Aorta (tissue), 5 donors: Measurements from ENCODE around the gene PARP6. TPM values are rescaled to one million over a fixed set of nuclear protein-coding genes. Genes with fewer than 3 reads are reported as not detected.

ENCODE experiments used
- ATAC-seq: fragments of 200-7000 bp; cut with Tn5 transposase; one replicate; pipeline ENCODE4 v1.9.1; 2022; ENCODE audit warnings: moderate library complexity; ENCODE audit not compliant: low FRiP score
- DNase-seq, 2 donors: peaks; one replicate each; pipeline ENCODE4 v3.0.0-alpha.2; 2020
- H3K27ac ChIP-seq, 2 donors: one replicate each; pipeline ENCODE4 v1.5.1; 2013; ENCODE audit warnings: low read length in 2 of 2, mild to moderate bottlenecking in 2 of 2, moderate library complexity in 2 of 2, control low read depth in 1 of 2, inconsistent platforms in 1 of 2, low read depth in 1 of 2
- H3K27me3 ChIP-seq, 2 donors: one replicate each; pipeline ENCODE4 v1.6.1; 2013; ENCODE audit warnings: control low read depth in 1 of 2, low read length in 1 of 2, mild to moderate bottlenecking in 1 of 2, moderate library complexity in 1 of 2; ENCODE audit not compliant: insufficient read depth in 2 of 2, control insufficient read depth in 1 of 2
- H3K36me3 ChIP-seq, 2 donors: one replicate each; pipeline ENCODE4 v1.6.1; 2013; ENCODE audit warnings: control low read depth in 1 of 2, low read length in 1 of 2, mild to moderate bottlenecking in 1 of 2; ENCODE audit not compliant: insufficient read depth in 2 of 2, control insufficient read depth in 1 of 2
- H3K4me1 ChIP-seq, 2 donors: one replicate each; pipeline ENCODE4 v1.6.1; 2013; ENCODE audit warnings: low read length in 2 of 2, control low read depth in 1 of 2, mild to moderate bottlenecking in 1 of 2, moderate library complexity in 1 of 2; ENCODE audit not compliant: insufficient read depth in 2 of 2, control insufficient read depth in 1 of 2
- H3K4me3 ChIP-seq, 2 donors: one replicate each; pipeline ENCODE4 v1.5.1; 2013; ENCODE audit warnings: low read length in 2 of 2, control low read depth in 1 of 2, mild to moderate bottlenecking in 1 of 2
- H3K9me3 ChIP-seq: one replicate; pipeline ENCODE4 v1.6.1; 2013; ENCODE audit warnings: mild to moderate bottlenecking, low read length; ENCODE audit not compliant: control insufficient read depth
- WGBS, 2 donors: extraction: QIAGEN DNeasy Blood & Tissue Kit; methylation state at CpG; one replicate each; pipeline ENCODE4 v1.1.7; 2013; 5-methylcytosine and 5-hydroxymethylcytosine counted together
- intact Hi-C, 2 donors: fragments of 100-400 bp; cut with DNase I; formaldehyde crosslinking; loops; one replicate each; pipeline versions ENCODE4 v1.14.2 to v1.15.0; 2022
- polyA plus RNA-seq, 2 donors: library from polyadenylated mRNA; stranded (reverse); fragments of 200-250 nt; gene quantifications; one replicate each; pipeline ENCODE4 v1.2.3, GENCODE V29; 2013
- total RNA-seq, 2 donors: library from RNA; stranded (reverse); fragmentation: NEBNext Ultra II Directional; extraction: Animal tissue kit (Norgen Biotek cat#: 25700); gene quantifications; one replicate each; pipeline ENCODE4 v1.2.1, GENCODE V29; 2021
- donor health status: healthy with polysubstance abuse.
- donor health status: Bipolar disorder and iron deficiency.
- donor health status: DM: no; HTN: no; CAD: no.
- donor health status: DM: no; HTN: no; CAD: no.
- donor health status: DM: yes; HTN: yes; CAD: no.

PARP6 gene
- total and polyA plus RNA-seq, 4 donors = 28.0 to 143 (median 67.7) TPM

GRCh38 chr15:72271221-72271620 lies 1.1 kb downstream of the PARP6 start:
- Histone ChIP-seq H3K27ac (no peak overlapping the region), H3K4me1 (no peaks in the 10 kb centered on the region), H3K9me3 (no peaks in the 10 kb centered on the region), H3K27me3 (no peaks in the 10 kb centered on the region), H3K4me3 (no peak overlapping the region), H3K36me3 (peaks cover under 1 to 4% of the 10 kb centered on the region in 2 donors)
- WGBS, 2 donors = 72 to 75% methylated on average over 4 of the region's 4 CpGs
- ATAC-seq = no peak
- intact Hi-C loops = loop anchor here in 1 of 2 donors (5.0 kb wide), 1 partner anchor 74 kb away; the partner anchor contains the start of gene GRAMD2A
- no peak for DNase-seq

- WGBS, 2 donors = 80 to 90% methylated on average over 4 of the region's 4 CpGs
- no peak for DNase-seq
- no peaks in the 10 kb centered on the region for H3K27me3 ChIP-seq
- ATAC-seq = no peak
- no peaks in the 10 kb centered on the region for H3K9me3 ChIP-seq
- H3K4me3 ChIP-seq = no peak overlapping the region
- H3K27ac ChIP-seq = no peak overlapping the region
- H3K4me1 ChIP-seq = no peaks in the 10 kb centered on the region
- H3K36me3 ChIP-seq = peaks cover 8 to 14% of the 10 kb centered on the region in 2 donors
- intact Hi-C loops = loop anchor here in 1 of 2 donors (5.0 kb wide), 1 partner anchor 72 kb away; the partner anchor contains the start of gene GRAMD2A
These were observed 2.6 kb downstream of the PARP6 start for GRCh38 chr15:72269739-72270138.

- Histone ChIP-seq H3K27ac (no peak overlapping the region), H3K4me3 (no peak overlapping the region), H3K9me3 (no peaks in the 10 kb centered on the region), H3K36me3 (peaks cover 20 to 23% of the 10 kb centered on the region in 2 donors), H3K27me3 (no peaks in the 10 kb centered on the region), H3K4me1 (no peaks in the 10 kb centered on the region)
- no peak for DNase-seq
- 92% methylated on average over 5 of the region's 5 CpGs for WGBS, 2 donors
- no peak for ATAC-seq
- intact Hi-C loops = no loop called here
These were observed 7.3 kb downstream of the PARP6 start for GRCh38 chr15:72265031-72265430.

- no peaks in the 10 kb centered on the region for H3K4me1 ChIP-seq
- H3K9me3 ChIP-seq = no peaks in the 10 kb centered on the region
- H3K27ac ChIP-seq = no peak overlapping the region
- H3K27me3 ChIP-seq = no peaks in the 10 kb centered on the region
- no peak for ATAC-seq
- intact Hi-C loops = no loop called here
- WGBS, 2 donors = 94 to 95% methylated on average over 10 of the region's 10 CpGs
- no peak overlapping the region for H3K4me3 ChIP-seq
- DNase-seq = no peak
- H3K36me3 ChIP-seq = peaks cover 21 to 25% of the 10 kb centered on the region in 2 donors
These were observed 19.6 kb downstream of the PARP6 start for GRCh38 chr15:72252663-72253299.

GRCh38 chr15:72249142-72249810 lies 23.1 kb downstream of the PARP6 start:
- Histone ChIP-seq H3K27me3 (no peaks in the 10 kb centered on the region), H3K9me3 (no peaks in the 10 kb centered on the region), H3K4me3 (no peak overlapping the region), H3K4me1 (no peaks in the 10 kb centered on the region), H3K27ac (no peak overlapping the region), H3K36me3 (peaks cover 16 to 19% of the 10 kb centered on the region in 2 donors)
- ATAC-seq = no peak
- intact Hi-C loops = no loop called here
- 76 to 85% methylated on average over 3 of the region's 3 CpGs for WGBS, 2 donors
- no peak for DNase-seq

- Histone ChIP-seq H3K4me3 (no peak overlapping the region), H3K27ac (no peak overlapping the region), H3K9me3 (no peaks in the 10 kb centered on the region), H3K27me3 (no peaks in the 10 kb centered on the region), H3K4me1 (no peaks in the 10 kb centered on the region), H3K36me3 (peaks cover 15 to 17% of the 10 kb centered on the region in 2 donors)
- WGBS, 2 donors = 94 to 100% methylated on average over 1 of the region's 1 CpG
- no peak for ATAC-seq
- intact Hi-C loops = no loop called here
- DNase-seq = no peak
These were observed 23.8 kb downstream of the PARP6 start for GRCh38 chr15:72248514-72248913.

- DNase-seq (no peak), ATAC-seq (no peak)
- WGBS, 2 donors = 41 to 52% methylated on average over 2 of the region's 2 CpGs
- no peak overlapping the region for H3K27ac ChIP-seq
- peaks cover 0 to 16% of the 10 kb centered on the region in 2 donors for H3K36me3 ChIP-seq
- no peaks in the 10 kb centered on the region for H3K9me3 ChIP-seq
- H3K4me1 ChIP-seq = no peaks in the 10 kb centered on the region
- no peak overlapping the region for H3K4me3 ChIP-seq
- intact Hi-C loops = no loop called here
- H3K27me3 ChIP-seq = no peaks in the 10 kb centered on the region
These were observed 29.5 kb downstream of the PARP6 start for GRCh38 chr15:72242775-72243370.

GRCh38 chr15:72239652-72240051 lies 32.7 kb downstream of the PARP6 start:
- Histone ChIP-seq H3K4me1 (no peaks in the 10 kb centered on the region), H3K27me3 (no peaks in the 10 kb centered on the region), H3K4me3 (no peak overlapping the region), H3K9me3 (no peaks in the 10 kb centered on the region), H3K27ac (no peak overlapping the region), H3K36me3 (peaks cover 0 to 15% of the 10 kb centered on the region in 2 donors)
- ATAC-seq = no peak
- intact Hi-C loops = loop anchor here in 1 of 2 donors (5.0 kb wide), 1 partner anchor 122 kb away; the partner anchor contains the start of genes MYO9A and SENP8
- no peak for DNase-seq
